H1 (cell line): Measurements from ENCODE around the gene FRMPD1. TPM values are rescaled to one million over a fixed set of nuclear protein-coding genes. Genes with fewer than 3 reads are reported as not detected.

Experiments
- CTCF ChIA-PET: fragments of 300-600 bp; sonication (Branson Sonifier 250); formaldehyde crosslinking; loops from one replicate; lab custom pipeline; 2021; ENCODE audit not compliant: partially characterized antibody; lab: Charles Lee
- POLR2A ChIA-PET: fragments of 300-600 bp; sonication (Branson Sonifier 250); formaldehyde crosslinking; loops from one replicate; lab custom pipeline; 2021; ENCODE audit warnings: inconsistent platforms; ENCODE audit not compliant: partially characterized antibody; lab: Charles Lee
- DNase-seq, 2 experiments: peaks; one replicate each; pipeline versions ENCODE4 v3.0.0 to v3.0.0-alpha.2; 2010 to 2022; ENCODE audit warnings: low spot score in 2 of 2, low read depth in 1 of 2, mixed read lengths in 1 of 2
- FAIRE-seq: peaks from 2 replicates; lab custom pipeline; 2011; peaks lifted over from hg19 to GRCh38; lab: Jason Lieb, UNC
- H2AFZ ChIP-seq: 2 replicates; pipeline ENCODE4 v1.8.1; 2012; ENCODE audit warnings: low read length, inconsistent platforms
- H2AK5ac ChIP-seq: 2 replicates; pipeline ENCODE4 v1.6.1; 2013; ENCODE audit warnings: low read depth, low read length
- H2BK120ac ChIP-seq: replicated peaks from 2 replicates; pipeline ENCODE3; 2013; ENCODE audit warnings: low read depth, low read length, inconsistent platforms
- H2BK12ac ChIP-seq: 2 replicates; pipeline ENCODE4 v1.6.1; 2013; ENCODE audit warnings: low read depth, low read length
- H2BK15ac ChIP-seq: 2 replicates; pipeline ENCODE4 v1.6.1; 2013; ENCODE audit warnings: low read length
- H2BK20ac ChIP-seq: 2 replicates; pipeline ENCODE4 v1.6.1; 2013; ENCODE audit warnings: low read length
- H2BK5ac ChIP-seq: 2 replicates; pipeline ENCODE4 v1.6.1; 2013; ENCODE audit warnings: low read depth, low read length
- H3K14ac ChIP-seq: 2 replicates; pipeline ENCODE4 v1.6.1; 2013; ENCODE audit warnings: inconsistent platforms; ENCODE audit not compliant: insufficient read length
- H3K18ac ChIP-seq: 2 replicates; pipeline ENCODE4 v1.6.1; 2013; ENCODE audit warnings: low read length; ENCODE audit errors: extremely low read depth
- H3K23ac ChIP-seq: 2 replicates; pipeline ENCODE4 v1.6.1; 2013; ENCODE audit warnings: inconsistent platforms; ENCODE audit not compliant: insufficient read length
- H3K23me2 ChIP-seq: 2 replicates; pipeline ENCODE4 v1.6.1; 2013; ENCODE audit warnings: low read depth, low read length
- H3K27ac ChIP-seq: 2 replicates; pipeline ENCODE4 v1.6.1; 2011; ENCODE audit warnings: low read depth, low read length, inconsistent platforms
- H3K27me3 ChIP-seq, 4 experiments: replicated peaks in 1 of 4; 1 replicate in 1 of 4; 2 replicates in 3 of 4; pipeline versions ENCODE4 v1.6.1 to v1.8.1; 2011 to 2013; ENCODE audit warnings: low read length in 3 of 4, mild to moderate bottlenecking in 3 of 4, inconsistent platforms in 2 of 4, mixed read lengths in 2 of 4, moderate library complexity in 1 of 4; ENCODE audit not compliant: control insufficient read depth in 3 of 4, insufficient read depth in 3 of 4; ENCODE audit errors: extremely low read depth in 1 of 4
- H3K36me3 ChIP-seq, 4 experiments: 2 replicates each; pipeline versions ENCODE4 v1.6.1 to v1.8.1; 2011 to 2013; ENCODE audit warnings: mild to moderate bottlenecking in 4 of 4, low read length in 3 of 4, moderate library complexity in 2 of 4, control low read depth in 1 of 4, inconsistent platforms in 1 of 4; ENCODE audit not compliant: insufficient read depth in 4 of 4, control insufficient read depth in 2 of 4
- H3K4ac ChIP-seq: replicated peaks from 2 replicates; pipeline ENCODE3; 2013; ENCODE audit warnings: low read length, low read depth, mixed read lengths, inconsistent platforms; ENCODE audit not compliant: insufficient read length
- H3K4me1 ChIP-seq, 4 experiments: replicated peaks in 1 of 4; 1 replicate in 1 of 4; 2 replicates in 3 of 4; pipeline versions ENCODE4 v1.6.1 to v1.8.1; 2011 to 2013; ENCODE audit warnings: low read length in 3 of 4, inconsistent platforms in 2 of 4, mixed read lengths in 1 of 4; ENCODE audit not compliant: insufficient read depth in 4 of 4, control insufficient read depth in 3 of 4
- H3K4me2 ChIP-seq, 2 experiments: 2 replicates each; pipeline versions ENCODE4 v1.6.1 to v1.8.1; 2011 to 2013; ENCODE audit warnings: low read depth in 2 of 2, low read length in 2 of 2, control low read depth in 1 of 2, inconsistent platforms in 1 of 2, mild to moderate bottlenecking in 1 of 2; ENCODE audit not compliant: insufficient read depth in 1 of 2
- H3K4me3 ChIP-seq, 4 experiments: fragments of 200-600, 300-600 bp in 1 of 4; sonication (generic), shearing (Covaris generic), sonication (Bioruptor Twin) in 1 of 4; 2 replicates each; pipeline versions ENCODE4 v1.5.1 to v1.8.1; 2011 to 2016; ENCODE audit warnings: low read length in 4 of 4, low read depth in 3 of 4, control low read depth in 2 of 4, inconsistent platforms in 2 of 4, mild to moderate bottlenecking in 2 of 4, mixed read lengths in 1 of 4, moderate library complexity in 1 of 4; ENCODE audit not compliant: insufficient read depth in 2 of 4; ENCODE audit errors: extremely low read depth in 1 of 4
- H3K56ac ChIP-seq: replicated peaks from 2 replicates; pipeline ENCODE3; 2013; ENCODE audit warnings: low read depth, mild to moderate bottlenecking, mixed read lengths, low read length, inconsistent platforms; ENCODE audit not compliant: insufficient read length
- H3K79me1 ChIP-seq: 2 replicates; pipeline ENCODE4 v1.6.1; 2013; ENCODE audit warnings: low read depth, low read length, control low read depth
- H3K79me2 ChIP-seq, 2 experiments: 2 replicates each; pipeline versions ENCODE4 v1.6.1 to v1.8.1; 2012 to 2013; ENCODE audit warnings: low read length in 2 of 2, mild to moderate bottlenecking in 2 of 2, inconsistent platforms in 1 of 2; ENCODE audit not compliant: insufficient read depth in 2 of 2, control insufficient read depth in 1 of 2
- H3K9ac ChIP-seq, 4 experiments: replicated peaks in 1 of 4; 1 replicate in 1 of 4; 2 replicates in 3 of 4; pipeline versions ENCODE4 v1.6.1 to v1.8.1; 2011 to 2013; ENCODE audit warnings: low read depth in 3 of 4, low read length in 3 of 4, control low read depth in 2 of 4, mild to moderate bottlenecking in 2 of 4, moderate library complexity in 2 of 4, inconsistent platforms in 1 of 4; ENCODE audit errors: extremely low read depth in 1 of 4
- H3K9me3 ChIP-seq, 2 experiments: 2 replicates each; pipeline versions ENCODE4 v1.6.1 to v1.8.1; 2012 to 2013; ENCODE audit warnings: mild to moderate bottlenecking in 2 of 2, moderate library complexity in 2 of 2, control low read depth in 1 of 2, inconsistent platforms in 1 of 2, low read depth in 1 of 2, low read length in 1 of 2, mixed read lengths in 1 of 2; ENCODE audit not compliant: insufficient read depth in 2 of 2
- H4K20me1 ChIP-seq, 2 experiments: replicated peaks in 1 of 2; 2 replicates each; pipeline versions ENCODE3 to v1.8.1; 2011 to 2013; ENCODE audit warnings: inconsistent platforms in 2 of 2, low read length in 2 of 2, mild to moderate bottlenecking in 1 of 2; ENCODE audit not compliant: insufficient read depth in 2 of 2, control insufficient read depth in 1 of 2
- H4K5ac ChIP-seq: 2 replicates; pipeline ENCODE4 v1.6.1; 2013; ENCODE audit warnings: low read length, low read depth, mixed read lengths, inconsistent platforms; ENCODE audit not compliant: insufficient read length
- H4K8ac ChIP-seq: 2 replicates; pipeline ENCODE4 v1.8.0; 2013; ENCODE audit warnings: mild to moderate bottlenecking, moderate library complexity, low read length, inconsistent platforms; ENCODE audit not compliant: insufficient read depth; ENCODE audit errors: extremely low read depth
- H4K91ac ChIP-seq: replicated peaks from 2 replicates; pipeline ENCODE3; 2013; ENCODE audit warnings: low read length, mixed read lengths, inconsistent platforms; ENCODE audit not compliant: insufficient read length
- ATF3 ChIP-seq: IDR thresholded peaks from 2 replicates; pipeline ENCODE4 v1.6.1; 2011; ENCODE audit warnings: low read depth, mild to moderate bottlenecking, low read length; ENCODE audit not compliant: insufficient read depth
- CEBPB ChIP-seq: IDR thresholded peaks from 2 replicates; pipeline ENCODE4 v1.6.1; 2012; ENCODE audit warnings: low read depth, low read length
- CHD2 ChIP-seq: IDR thresholded peaks from 2 replicates; pipeline ENCODE4 v1.6.1; 2012; ENCODE audit warnings: low read length, improper control_type of control experiment
- CTCF ChIP-seq, 3 experiments: IDR thresholded peaks; 1 replicate in 2 of 3; 2 replicates in 1 of 3; pipeline versions ENCODE4 v1.5.1 to v1.6.1; 2011; ENCODE audit warnings: low read length in 3 of 3, mild to moderate bottlenecking in 3 of 3, inconsistent platforms in 2 of 3, low read depth in 1 of 3, moderate library complexity in 1 of 3; ENCODE audit not compliant: insufficient read depth in 1 of 3; ENCODE audit errors: control extremely low read depth in 1 of 3
- HDAC6 ChIP-seq: IDR thresholded peaks from one replicate; pipeline ENCODE4 v1.7.1; 2012; ENCODE audit warnings: low read depth, mild to moderate bottlenecking, inconsistent platforms, low read length, moderate library complexity
- JUN ChIP-seq: IDR thresholded peaks from 2 replicates; pipeline ENCODE4 v1.6.1; 2011; ENCODE audit warnings: low read depth, mild to moderate bottlenecking, improper control_type of control experiment, low read length
- NANOG ChIP-seq: IDR thresholded peaks from 2 replicates; pipeline ENCODE4 v1.6.1; 2011; ENCODE audit warnings: low read length, low read depth, mild to moderate bottlenecking, inconsistent platforms; ENCODE audit not compliant: insufficient read depth, poor library complexity, severe bottlenecking
- POLR2AphosphoS5 ChIP-seq: IDR thresholded peaks from 2 replicates; pipeline ENCODE4 v1.6.1; 2011; ENCODE audit warnings: low read depth, low read length
- RFX5 ChIP-seq: IDR thresholded peaks from 2 replicates; pipeline ENCODE4 v1.6.1; 2011; ENCODE audit warnings: low read depth, low read length, improper control_type of control experiment, borderline replicate concordance
- RXRA ChIP-seq: IDR thresholded peaks from 2 replicates; pipeline ENCODE4 v1.6.1; 2011; ENCODE audit warnings: low read depth, mild to moderate bottlenecking, low read length, moderate library complexity; ENCODE audit not compliant: insufficient read depth
- SAP30 ChIP-seq: fragments of 300-600 bp; sonication (generic); IDR thresholded peaks from 2 replicates; pipeline ENCODE4 v1.7.1; 2012; ENCODE audit warnings: low read length, moderate library complexity, mild to moderate bottlenecking, inconsistent platforms; ENCODE audit not compliant: insufficient read depth, insufficient replicate concordance
- WGBS, 2 experiments: shearing (Covaris generic) in 1 of 2; methylation state at CpG; one replicate each; pipeline versions ENCODE4 v1.1.6 to v1.1.7; 2013 to 2015; ENCODE audit warnings: low lambda C conversion rate in 2 of 2, mixed read lengths in 2 of 2, inconsistent platforms in 1 of 2, low coverage in 1 of 2, missing lambda C conversion rate in 1 of 2; ENCODE audit not compliant: insufficient replicate concordance in 2 of 2, insufficient coverage in 1 of 2, insufficient read length in 1 of 2; ENCODE audit errors: extremely low coverage in 1 of 2, missing lambda C conversion rate in 1 of 2; 5-methylcytosine and 5-hydroxymethylcytosine counted together
- polyA plus RNA-seq, 7 experiments: library from polyadenylated mRNA; depleted of rRNA in 3 of 7; stranded (reverse) in 5 of 7; unstranded in 2 of 7; fragments of >200 nt in 5 of 7; fragments of 200-250 nt in 2 of 7; gene quantifications; 1 replicate in 5 of 7; 2 replicates in 1 of 7; 4 replicates in 1 of 7; pipeline versions ENCODE4 v1.2.1 to v1.2.3, GENCODE V29; 2011 to 2013; ENCODE audit warnings: missing spikeins in 2 of 7, mixed read lengths in 2 of 7
- total RNA-seq: library from RNA; stranded (reverse); fragmentation: NEBNext Ultra II Directional; extraction: Animal tissue kit (Norgen Biotek cat#: 25700); gene quantifications from 2 replicates; pipeline ENCODE4 v1.2.1, GENCODE V29; 2021

Gene FRMPD1
- total and polyA plus RNA-seq, 2 of the 8 experiments (the other 6 are each of a cell fraction or from before 2014, with no cell fraction given): 0.27 to 0.32 TPM

- no peak for FAIRE-seq
- WGBS, 2 experiments: 83% methylated on average over 2 of the region's 2 CpGs; no CpG with 5 or more reads in 1 of the 2 experiments
- TF ChIP-seq JUN (no peak), NANOG (no peak), CTCF (IDR thresholded peaks at IDR 0.05; ENCODE audit: control extremely low read depth in 1 of 3, insufficient read depth in 1 of 3, low read depth in 1 of 3, low read length in 3 of 3) (no peak), RFX5 (no peak), CEBPB (no peak), CHD2 (no peak), RXRA (no peak), ATF3 (no peak), POLR2AphosphoS5 (no peak), SAP30 (no peak), HDAC6 (no peak)
Observed at GRCh38 chr9:37778534-37778933, 127.8 kb downstream of the FRMPD1 start.

More at GRCh38 chr9:37778534-37778933, 127.8 kb downstream of the FRMPD1 start:
- no peak overlapping the region for H4K91ac ChIP-seq
- peaks cover 21 to 69% (median 48%) of the 10 kb centered on the region in 4 experiments for H3K36me3 ChIP-seq
- no peak overlapping the region for H3K23ac ChIP-seq
- no peak overlapping the region for H2BK120ac ChIP-seq
- peaks cover 0 to 12% of the 10 kb centered on the region in 2 experiments for H4K20me1 ChIP-seq
- H3K56ac ChIP-seq: no peak overlapping the region
- H3K4me1 ChIP-seq: no peaks in the 10 kb centered on the region
- H3K4me2 ChIP-seq: no peak overlapping the region
- no peak overlapping the region for H3K4ac ChIP-seq
- no peaks in the 10 kb centered on the region for H3K23me2 ChIP-seq
- peaks cover 6% of the 10 kb centered on the region; the same call in 1 of the 2 replicates for H3K79me1 ChIP-seq
- H3K14ac ChIP-seq: no peak overlapping the region
- no peaks in the 10 kb centered on the region for H3K9me3 ChIP-seq
- H3K9ac ChIP-seq: no peak overlapping the region
- no peak overlapping the region for H3K27ac ChIP-seq
- no peak overlapping the region for H2AK5ac ChIP-seq
- H2AFZ ChIP-seq: no peak overlapping the region
- no peak overlapping the region for H4K8ac ChIP-seq
- no peaks in the 10 kb centered on the region for H3K27me3 ChIP-seq
- no peak overlapping the region for H2BK15ac ChIP-seq
- CTCF ChIA-PET: no interaction called here
- no peak overlapping the region for H2BK12ac ChIP-seq
- no peak overlapping the region for H2BK20ac ChIP-seq
- H3K79me2 ChIP-seq: peaks cover 0 to 16% of the 10 kb centered on the region in 2 experiments; a peak in 3 of 4 replicates
- no peak overlapping the region for H3K4me3 ChIP-seq
- POLR2A ChIA-PET: interaction anchor here (0.8 to 2.5 kb wide), 4 partner anchors 9 to 90 kb away, joined by 3 to 15 read pairs (median 4); no protein-coding TSS in a partner anchor
- DNase-seq: no peak
- no peak overlapping the region for H4K5ac ChIP-seq
- no peak overlapping the region for H2BK5ac ChIP-seq
- H3K18ac ChIP-seq: no peak overlapping the region
